ENCODE data around the gene KCNJ9. TPM values are rescaled to one million over a fixed set of nuclear protein-coding genes. Genes with fewer than 3 reads are reported as not detected.

Gene KCNJ9
- total and polyA plus RNA-seq, 10 of the 15 experiments (the other 5 are each of a cell fraction or from before 2014, with no cell fraction given) = 0.12 TPM; not detected in 9

GRCh38 chr1:160101037-160101716 lies 19.8 kb downstream of the KCNJ9 start (continued):
- TF ChIP-seq BHLHE40 (IDR thresholded peaks at IDR 0.05; ENCODE audit: borderline replicate concordance in 1 of 2, low read depth in 2 of 2, low read length in 1 of 2) (peak; percentile 79 to 81), MTA2 (IDR thresholded peaks at IDR 0.05; ENCODE audit: low read depth) (0 out of 2 replicates have a peak, but pooled peaks have one; percentile 9), ZNF592 (IDR thresholded peaks at IDR 0.05) (peak; percentile 63; the same call in 1 of the 2 replicates), NBN (IDR thresholded peaks at IDR 0.05) (peak; percentile 67; the same call in 1 of the 2 replicates), SMC3 (IDR thresholded peaks at IDR 0.05; ENCODE audit: borderline replicate concordance, low read length) (peak; percentile 89), MEF2B (IDR thresholded peaks at IDR 0.05; ENCODE audit: partially characterized antibody, poor library complexity, severe bottlenecking) (peak; percentile 73), ZNF687 (IDR thresholded peaks at IDR 0.05) (peak; percentile 36; the same call in 1 of the 2 replicates), TCF12 (IDR thresholded peaks at IDR 0.05; ENCODE audit: low read depth, low read length) (peak; percentile 52; the same call in 1 of the 2 replicates), GABPA (IDR thresholded peaks at IDR 0.05; ENCODE audit: low read depth) (no peak), ZNF207 (IDR thresholded peaks at IDR 0.05; ENCODE audit: borderline replicate concordance) (no peak)
